Left ventricle myocardium superior (tissue), 1 donor: Measurements from ENCODE around the gene SLC25A29. TPM values are rescaled to one million over a fixed set of nuclear protein-coding genes. Genes with fewer than 3 reads are reported as not detected.
A peak's percentile ranks its signal among the peaks of the same experiment; 100 is the strongest.

Source experiments
- ATAC-seq: fragments of 200-7000 bp; cut with Tn5 transposase; one replicate; pipeline ENCODE4 v1.9.1; 2020; ENCODE audit warnings: mild to moderate bottlenecking, moderate library complexity
- DNase-seq: peaks from one replicate; pipeline ENCODE4 v3.0.0-alpha.2; 2020
- intact Hi-C: fragments of 100-400 bp; cut with micrococcal nuclease; formaldehyde crosslinking; loops from one replicate; pipeline ENCODE4 v1.11.0; 2022
- total RNA-seq: library from RNA; stranded (reverse); fragmentation: NEBNext Ultra II Directional; extraction: Animal tissue kit (Norgen Biotek cat#: 25700); gene quantifications from one replicate; pipeline ENCODE4 v1.2.1, GENCODE V29; 2021
- donor health status: DM: no; HTN: yes; CAD: no; lungs with severe emphysema.

SLC25A29 gene
- total RNA-seq, 1 donor from 2014 or later, result 16.5 TPM

DNA sequence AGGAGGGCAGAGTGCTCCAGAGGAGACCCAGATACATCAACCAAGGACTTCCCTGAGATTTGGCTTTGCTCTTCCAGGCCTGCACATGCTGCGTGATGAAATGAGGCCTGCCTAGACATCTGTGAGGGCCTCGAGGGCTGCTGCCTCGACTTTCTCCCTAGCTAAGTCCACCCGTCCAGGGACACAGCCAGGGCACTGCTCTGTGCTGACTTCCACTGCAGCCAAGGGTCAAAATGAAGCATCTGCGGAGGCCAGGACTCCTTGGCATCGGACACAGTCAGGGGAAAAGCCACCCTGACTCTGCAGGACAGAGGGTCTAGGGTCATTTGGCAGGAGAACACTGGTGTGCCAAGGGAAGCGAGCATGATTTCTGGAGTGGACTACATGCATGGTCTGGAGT is 27.6 kb upstream of the SLC25A29 start:
- intact Hi-C loops, result no loop called here
- DNase-seq (no peak), ATAC-seq (no peak)

GRCh38 chr14:100333311-100333710 is 27.1 kb upstream of the SLC25A29 start:
- ATAC-seq (no peak), DNase-seq (no peak)
- intact Hi-C loops, result no loop called here

GRCh38 chr14:100332797-100333196 is 26.6 kb upstream of the SLC25A29 start:
- intact Hi-C loops, result no loop called here
- ATAC-seq (no peak), DNase-seq (no peak)

DNA sequence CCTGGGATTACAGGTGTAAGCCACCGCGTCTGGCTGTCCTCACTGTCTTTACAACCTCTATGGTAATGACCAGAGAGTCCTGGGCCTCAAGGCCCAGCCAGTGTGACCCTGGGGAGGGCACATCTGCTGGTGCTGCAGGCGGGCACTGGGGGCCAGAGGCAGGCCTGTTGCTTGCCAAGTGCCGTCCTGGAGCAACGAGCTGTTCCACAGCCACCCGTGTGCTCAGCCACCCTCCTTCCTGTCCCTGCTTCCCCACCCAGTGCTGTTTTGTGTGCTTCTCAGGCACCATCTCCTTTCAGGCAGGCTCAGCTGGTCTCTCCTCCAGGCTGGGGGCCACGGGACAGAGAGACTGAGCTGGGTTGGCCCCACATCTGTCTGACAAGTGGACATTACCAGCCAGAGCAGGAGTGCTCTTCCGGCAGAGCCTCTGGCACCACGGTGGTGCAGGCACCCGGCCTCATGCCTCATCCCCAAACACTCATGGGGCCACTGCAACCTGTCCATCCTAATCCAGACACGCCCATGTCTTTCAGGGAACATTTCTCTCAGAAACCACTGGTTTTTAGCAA is 25.9 kb upstream of the SLC25A29 start:
- no peak for DNase-seq
- ATAC-seq, result no peak
- intact Hi-C loops, result no loop called here

GRCh38 chr14:100330388-100330931 is 24.2 kb upstream of the SLC25A29 start:
- intact Hi-C loops, result no loop called here
- ATAC-seq (no peak), DNase-seq (no peak)

DNA sequence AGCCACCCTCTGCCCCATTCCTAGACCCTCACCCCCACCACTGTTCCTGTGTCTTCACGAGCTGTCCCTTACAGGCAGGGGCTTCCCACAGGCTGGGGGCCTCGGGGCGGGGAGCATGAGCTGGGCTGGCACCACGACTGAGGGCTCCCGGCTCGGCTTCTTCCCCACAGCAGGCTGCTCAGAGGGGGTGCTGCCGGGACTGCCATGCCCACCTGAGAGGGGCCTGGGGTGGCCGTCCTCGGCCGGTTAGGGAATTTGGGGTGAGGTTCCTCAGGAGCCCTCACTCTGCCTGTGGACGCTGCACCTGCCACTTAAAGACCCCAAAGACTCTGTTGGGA is 23.7 kb upstream of the SLC25A29 start:
- intact Hi-C loops, result no loop called here
- DNase-seq, result no peak
- ATAC-seq, result no peak

DNA sequence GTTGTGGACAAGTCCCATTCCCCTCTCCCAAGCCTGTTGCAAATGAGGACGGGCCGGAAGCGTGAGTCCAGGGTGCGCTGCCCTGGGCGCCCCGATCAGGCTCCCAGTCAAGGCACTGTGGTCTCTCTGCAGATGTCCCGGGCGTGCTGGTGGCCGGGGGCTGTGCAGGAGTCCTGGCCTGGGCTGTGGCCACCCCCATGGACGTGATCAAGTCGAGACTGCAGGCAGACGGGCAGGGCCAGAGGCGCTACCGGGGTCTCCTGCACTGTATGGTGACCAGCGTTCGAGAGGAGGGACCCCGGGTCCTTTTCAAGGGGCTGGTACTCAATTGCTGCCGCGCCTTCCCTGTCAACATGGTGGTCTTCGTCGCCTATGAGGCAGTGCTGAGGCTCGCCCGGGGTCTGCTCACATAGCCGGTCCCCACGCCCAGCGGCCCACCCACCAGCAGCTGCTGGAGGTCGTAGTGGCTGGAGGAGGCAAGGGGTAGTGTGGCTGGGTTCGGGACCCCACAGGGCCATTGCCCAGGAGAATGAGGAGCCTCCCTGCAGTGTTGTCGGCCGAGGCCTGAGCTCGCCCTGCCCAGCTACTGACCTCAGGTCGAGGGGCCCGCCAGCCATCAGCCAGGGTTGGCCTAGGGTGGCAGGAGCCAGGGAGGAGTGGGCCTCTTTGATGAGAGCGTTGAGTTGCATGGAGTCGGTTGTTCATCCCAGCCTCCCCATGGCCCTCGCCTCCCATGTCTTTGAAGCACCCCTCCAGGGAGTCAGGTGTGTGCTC is 23.2 kb upstream of the SLC25A29 start:
- intact Hi-C loops, result no loop called here
- ATAC-seq, result no peak

DNA sequence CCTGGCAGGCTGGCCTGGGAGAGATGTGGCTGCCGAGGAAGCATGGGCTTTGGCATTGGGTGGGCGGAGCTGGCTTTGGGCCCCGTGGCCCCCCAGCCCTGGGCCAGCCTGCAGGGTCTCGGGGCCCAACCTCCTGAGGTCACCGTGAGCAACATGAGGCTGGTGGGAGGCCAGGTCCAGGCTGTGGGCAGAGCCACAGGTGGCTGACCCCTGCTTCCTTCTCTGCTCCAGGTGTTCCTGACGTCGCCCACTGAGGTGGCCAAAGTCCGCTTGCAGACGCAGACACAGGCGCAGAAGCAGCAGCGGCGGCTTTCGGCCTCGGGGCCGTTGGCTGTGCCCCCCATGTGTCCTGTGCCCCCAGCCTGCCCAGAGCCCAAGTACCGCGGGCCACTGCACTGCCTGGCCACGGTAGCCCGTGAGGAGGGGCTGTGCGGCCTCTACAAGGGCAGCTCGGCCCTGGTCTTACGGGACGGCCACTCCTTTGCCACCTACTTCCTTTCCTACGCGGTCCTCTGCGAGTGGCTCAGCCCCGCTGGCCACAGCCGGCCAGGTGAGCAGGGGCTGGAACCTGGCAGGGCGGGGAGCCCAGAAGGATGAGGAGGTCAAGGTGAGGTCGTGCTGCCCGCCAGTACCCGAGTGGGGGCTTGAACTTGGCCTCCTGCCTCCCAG is 22.4 kb upstream of the SLC25A29 start:
- intact Hi-C loops, result no loop called here
- DNase-seq (no peak), ATAC-seq (no peak)

More for the DNA sequence above, 23.2 kb upstream of the SLC25A29 start:
- DNase-seq, result no peak

- DNase-seq, result no peak
- no peak for ATAC-seq
- intact Hi-C loops, result no loop called here
Measured at GRCh38 chr14:100327128-100327527, 20.9 kb upstream of the SLC25A29 start.

GRCh38 chr14:100325958-100326357 is 19.7 kb upstream of the SLC25A29 start:
- no peak for DNase-seq
- intact Hi-C loops, result no loop called here
- no peak for ATAC-seq

DNA sequence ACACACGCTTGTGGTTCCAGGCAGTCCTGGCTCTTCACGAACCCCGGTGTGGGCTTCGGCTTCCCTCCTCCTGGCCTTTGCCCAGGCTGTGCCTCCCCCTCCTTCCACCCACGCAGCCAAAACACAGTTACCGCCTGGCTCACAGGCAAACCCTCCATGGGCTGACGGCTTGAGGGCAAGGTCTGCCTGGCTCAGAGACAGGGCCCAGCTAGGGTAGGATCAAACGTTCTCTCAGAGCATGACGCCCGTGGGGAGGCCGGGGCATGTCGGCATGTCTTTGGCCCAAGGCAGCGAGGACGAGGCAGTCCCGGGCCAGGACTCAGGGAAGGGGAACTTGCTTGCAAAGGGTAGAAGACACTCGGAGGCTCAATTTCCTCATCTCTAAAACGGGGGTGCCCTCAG is 19.0 kb upstream of the SLC25A29 start:
- intact Hi-C loops, result no loop called here
- ATAC-seq, result no peak
- DNase-seq, result no peak

GRCh38 chr14:100323942-100324307 is 17.7 kb upstream of the SLC25A29 start:
- DNase-seq, result no peak
- ATAC-seq, result no peak
- intact Hi-C loops, result no loop called here

DNA sequence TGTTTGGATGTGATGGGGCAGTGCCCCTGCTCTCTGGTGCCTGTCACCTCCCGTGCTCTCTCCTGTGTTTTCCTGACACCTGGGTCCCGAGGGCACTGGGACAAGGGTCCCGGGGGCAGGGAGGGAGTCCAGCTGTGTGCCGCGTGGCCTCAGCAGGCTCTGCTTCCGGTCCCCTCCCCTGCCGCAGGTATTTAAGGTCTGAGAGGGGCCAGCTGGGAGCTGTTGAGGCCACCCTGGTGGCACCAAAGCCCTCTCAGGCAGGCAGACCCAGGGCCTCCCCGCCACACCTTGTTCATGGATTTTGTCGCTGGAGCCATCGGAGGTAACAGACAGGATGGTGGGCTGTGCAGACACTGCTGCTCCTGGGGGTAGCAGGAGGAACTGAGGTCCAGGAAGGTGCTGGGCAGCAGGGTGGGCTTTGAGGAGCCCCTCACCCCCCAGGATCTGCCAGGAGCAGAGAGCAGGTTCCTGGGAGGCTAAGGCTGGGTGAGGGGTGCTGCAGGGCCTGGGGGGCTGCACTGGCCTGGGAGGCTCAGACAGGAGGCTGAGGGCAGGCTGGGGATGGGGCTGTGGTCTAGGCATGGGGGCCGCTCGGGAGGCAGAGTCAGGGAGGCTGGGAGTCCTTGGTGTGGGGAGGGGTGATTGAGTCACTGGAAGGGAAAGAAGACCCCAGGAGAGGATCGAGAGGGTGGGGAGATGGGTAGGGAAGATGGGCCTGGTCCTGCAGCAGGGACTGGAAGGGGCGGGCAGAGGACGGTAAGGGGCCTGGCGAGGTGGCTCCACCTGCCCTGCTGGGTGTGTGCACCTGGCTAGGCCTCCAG is 17.1 kb upstream of the SLC25A29 start, which contains the start of gene SLC25A47:
Gene SLC25A47, plus strand, starts transcription at position 219 of the 821 bp plus-strand sequence. Its CDS starts 76 bp downstream, at position 295.
- no peak for DNase-seq
- no peak for ATAC-seq
- intact Hi-C loops, result no loop called here

DNA sequence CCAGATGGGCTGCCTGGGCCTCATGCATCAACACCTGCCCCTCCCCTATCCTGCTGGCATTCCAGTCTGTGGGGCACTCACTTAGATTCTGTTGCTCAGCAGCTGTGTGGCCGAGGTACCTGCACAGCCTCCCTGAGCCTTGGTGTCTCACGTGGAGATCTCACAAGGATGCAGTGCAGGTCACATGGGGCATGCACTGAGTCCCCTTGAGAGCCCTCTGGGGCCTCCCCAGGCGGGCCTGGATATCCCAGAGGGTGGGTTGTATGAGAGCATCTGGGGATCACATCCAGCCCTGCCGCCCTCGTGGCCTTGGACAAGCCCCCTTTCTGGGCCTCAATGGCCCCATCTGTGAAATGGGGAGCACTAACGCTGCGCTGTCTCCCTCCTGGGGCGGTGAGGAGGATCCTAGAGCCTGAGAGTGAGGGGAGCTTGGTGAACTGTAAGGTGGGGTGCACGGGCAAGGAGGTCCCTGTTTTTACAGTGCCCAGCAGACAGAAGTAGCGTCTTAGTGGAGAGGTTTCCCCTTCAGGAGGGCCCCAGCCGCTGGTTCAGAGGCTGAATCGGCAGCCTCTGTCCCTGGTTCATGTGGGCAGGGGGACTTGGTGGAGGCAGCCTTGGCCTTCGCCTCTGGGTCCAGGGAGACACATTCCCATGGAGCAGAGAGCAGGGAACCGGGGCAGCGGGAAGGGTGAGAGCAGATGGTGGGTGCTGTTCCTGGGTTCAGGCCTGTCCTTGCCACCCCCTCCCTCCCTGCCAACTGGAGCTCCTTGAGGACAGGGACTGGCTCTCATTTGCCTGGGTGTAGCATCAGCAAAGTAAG is 16.1 kb upstream of the SLC25A29 start:
- ATAC-seq (no peak), DNase-seq (no peak)
- intact Hi-C loops, result no loop called here

DNA sequence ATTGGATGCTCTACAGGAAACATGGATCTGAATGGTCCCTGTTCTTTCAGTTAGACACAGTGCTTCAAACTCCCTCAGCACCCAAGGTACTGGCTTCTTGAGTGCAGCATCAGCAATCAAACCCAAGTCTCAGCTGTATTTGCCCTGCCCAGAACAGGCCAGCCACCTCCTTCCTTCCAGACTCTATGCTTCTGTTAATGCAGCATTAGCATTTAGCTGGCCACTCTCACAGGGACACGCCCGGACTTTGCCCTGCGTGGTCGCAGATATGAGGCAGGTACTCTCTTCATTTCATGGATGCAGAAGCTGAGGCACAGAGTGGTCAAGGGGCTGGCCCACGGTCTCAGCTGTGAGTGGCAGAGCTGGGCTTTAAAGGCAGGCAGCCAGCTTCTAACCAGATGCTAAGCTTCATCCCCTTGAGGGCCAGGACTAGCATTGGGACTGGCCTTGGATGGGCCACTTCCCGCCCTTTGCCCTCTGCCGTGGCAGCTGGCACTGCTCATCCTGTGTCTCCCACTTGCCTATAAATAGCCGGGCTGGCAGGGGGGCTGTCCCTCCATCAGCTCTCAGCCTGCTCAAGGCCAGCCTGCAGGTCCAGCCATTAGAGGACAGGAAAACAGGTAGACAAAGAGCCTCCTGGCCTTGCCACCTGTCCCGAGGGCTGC is 15.4 kb upstream of the SLC25A29 start:
- DNase-seq (peak; percentile 61), ATAC-seq (peak; percentile 61)

GRCh38 chr14:100320157-100320856 is 14.1 kb upstream of the SLC25A29 start:
- intact Hi-C loops, result no loop called here
- ATAC-seq (no peak), DNase-seq (no peak)

More for the DNA sequence above, 15.4 kb upstream of the SLC25A29 start:
- intact Hi-C loops, result no loop called here
